Activated T-cell treated with anti-CD3 and anti-CD28 coated beads, Interleukin-2, amount 50 U/mL, for 24 hours (primary cell): ENCODE data around the gene ALPG.
"Not testable (repeated sequence)": the region's sequence is repeated elsewhere in the genome, so short reads cannot be mapped to it uniquely, and the experiment has no call there.

ENCODE experiments used
- DNase-seq: peaks from one replicate; pipeline ENCODE4 v3.0.0-alpha.2; 2020
- H3K27ac Mint-ChIP-seq: 2 replicates; pipeline ENCODE4 v1.8.0; 2020; ENCODE audit warnings: mild to moderate bottlenecking, mixed read lengths
- H3K27me3 Mint-ChIP-seq: 2 replicates; pipeline ENCODE4 v1.8.0; 2020; ENCODE audit warnings: mixed read lengths
- H3K36me3 Mint-ChIP-seq: 2 replicates; pipeline ENCODE4 v1.8.0; 2020; ENCODE audit warnings: low read depth, mixed read lengths
- H3K4me1 Mint-ChIP-seq: 2 replicates; pipeline ENCODE4 v1.8.0; 2020; ENCODE audit warnings: low read depth, mixed read lengths
- H3K4me3 Mint-ChIP-seq: 2 replicates; pipeline ENCODE4 v1.8.0; 2020; ENCODE audit warnings: mild to moderate bottlenecking, moderate library complexity, mixed read lengths
- H3K9me3 Mint-ChIP-seq: 2 replicates; pipeline ENCODE4 v1.8.0; 2020; ENCODE audit warnings: mixed read lengths

Gene ALPG

GRCh38 chr2:232406556-232407310, at the start of gene ALPG:
Gene ALPG, plus strand, starts transcription at chr2:232406844. Its CDS starts 51 bp downstream, at chr2:232406895.
- H3K27ac Mint-ChIP-seq = no peak within 1 kb of the TSS
- H3K36me3 Mint-ChIP-seq = no peaks in the 10 kb centered on the region
- H3K9me3 Mint-ChIP-seq = no peaks in the 10 kb centered on the region
- H3K4me1 Mint-ChIP-seq = no peaks in the 10 kb centered on the region
- H3K27me3 Mint-ChIP-seq = peaks cover 17% of the 10 kb centered on the region
- H3K4me3 Mint-ChIP-seq = no peak within 1 kb of the TSS
- no peak for DNase-seq

GRCh38 chr2:232361646-232362045, 45.0 kb upstream of the ALPG start:
- peak; percentile 1 for DNase-seq
- Mint-ChIP-seq H3K27me3 (peaks cover 3% of the 10 kb centered on the region), H3K36me3 (no peaks in the 10 kb centered on the region), H3K4me3 (no peak overlapping the region), H3K4me1 (peaks cover 22% of the 10 kb centered on the region), H3K9me3 (no peaks in the 10 kb centered on the region), H3K27ac (no peak overlapping the region)

- Mint-ChIP-seq H3K9me3 (no peaks in the 10 kb centered on the region), H3K36me3 (no peaks in the 10 kb centered on the region), H3K4me3 (no peak overlapping the region), H3K4me1 (peaks cover 22% of the 10 kb centered on the region), H3K27me3 (no peaks in the 10 kb centered on the region), H3K27ac (no peak overlapping the region)
- DNase-seq = peak; percentile 27
Observed at GRCh38 chr2:232362174-232362900, 44.3 kb upstream of the ALPG start.

DNA sequence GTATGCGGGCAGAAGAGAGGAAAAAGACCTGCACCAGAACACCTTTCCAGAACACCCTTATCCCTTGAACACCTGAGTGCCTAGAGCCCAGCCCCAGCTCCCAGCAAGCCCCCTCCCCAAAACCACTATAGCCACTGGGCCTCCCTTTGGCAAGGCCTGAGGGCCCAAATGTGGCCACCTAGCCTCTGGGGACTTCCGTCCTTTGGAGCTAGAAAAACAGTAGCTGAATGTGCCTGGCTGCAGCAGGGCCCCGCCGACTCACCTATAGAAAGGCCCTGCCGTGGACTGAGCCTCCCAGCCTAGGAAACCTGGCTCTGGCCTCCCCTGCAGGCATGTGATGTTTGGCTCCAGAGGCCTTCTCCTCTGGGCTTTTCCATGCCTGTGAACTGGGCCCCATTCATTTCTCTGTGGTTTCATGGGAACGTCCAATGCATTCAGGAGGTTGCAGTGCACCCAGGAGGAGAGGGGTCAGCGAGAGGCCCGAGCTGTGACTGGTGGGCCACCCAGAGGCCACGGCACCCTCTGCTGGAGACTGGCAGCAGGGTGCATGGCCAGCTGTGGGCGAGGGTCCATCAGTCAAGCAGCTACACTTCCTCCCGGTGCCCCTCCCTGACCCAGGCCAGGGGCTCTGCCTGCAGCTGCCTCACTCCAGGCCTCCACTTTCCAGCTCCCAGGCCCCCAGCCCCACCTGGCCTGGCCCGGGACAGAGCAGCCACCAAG, 43.4 kb upstream of the ALPG start:
- not testable (repeated sequence) for H3K9me3 Mint-ChIP-seq, H3K27me3 Mint-ChIP-seq, H3K36me3 Mint-ChIP-seq
- peak; percentile 28 for DNase-seq
- peaks cover 22% of the 10 kb centered on the region for H3K4me1 Mint-ChIP-seq
- H3K27ac Mint-ChIP-seq = peak overlapping the region; percentile 82
- peak overlapping the region; percentile 74 for H3K4me3 Mint-ChIP-seq

DNA sequence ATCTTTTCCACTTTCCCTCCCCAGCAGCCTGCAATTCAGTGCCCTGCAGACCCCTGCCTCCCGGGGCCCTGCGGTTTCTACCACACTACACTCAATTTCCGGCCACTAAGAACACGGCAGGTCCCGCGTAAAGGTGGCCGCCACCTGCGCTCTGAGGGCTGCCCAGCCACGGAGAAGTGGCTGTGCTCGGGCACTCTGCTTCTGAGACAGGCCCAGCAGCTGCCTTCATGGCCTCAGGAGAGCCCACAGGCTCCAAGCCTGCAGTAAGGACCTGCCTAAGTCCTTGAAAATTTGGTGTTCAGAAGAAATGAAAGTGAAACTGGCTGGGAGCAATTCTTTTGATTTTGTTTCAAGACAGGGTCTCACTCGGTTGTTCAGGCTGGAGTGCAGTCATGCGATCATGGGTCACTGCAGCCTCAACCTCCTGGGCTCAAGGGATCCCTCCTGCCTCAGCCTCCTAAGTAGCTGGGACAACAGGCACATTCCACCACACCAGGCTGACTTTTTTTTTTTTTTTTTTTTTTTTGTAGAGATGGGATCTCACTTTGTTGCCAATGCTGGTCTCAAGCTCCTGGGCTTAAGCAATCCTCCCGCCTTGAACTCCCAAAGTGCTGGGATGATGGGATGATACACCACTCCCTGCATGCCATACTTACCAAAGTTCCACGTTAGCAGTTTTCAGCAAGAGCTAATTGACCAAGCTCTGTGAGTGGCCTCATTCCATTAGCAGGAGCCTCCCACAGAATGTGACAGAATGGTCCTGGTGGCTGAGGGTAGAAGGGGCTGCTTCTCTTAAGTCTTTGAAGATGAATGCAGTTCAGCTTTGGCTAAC, 42.6 kb upstream of the ALPG start:
- H3K4me3 Mint-ChIP-seq = peak overlapping the region; percentile 74
- peak; percentile 47 for DNase-seq
- no peaks in the 10 kb centered on the region for H3K27me3 Mint-ChIP-seq
- peak overlapping the region; percentile 82 for H3K27ac Mint-ChIP-seq
- H3K4me1 Mint-ChIP-seq = peaks cover 22% of the 10 kb centered on the region
- no peaks in the 10 kb centered on the region for H3K36me3 Mint-ChIP-seq
- H3K9me3 Mint-ChIP-seq = no peaks in the 10 kb centered on the region

GRCh38 chr2:232364806-232365594, 41.6 kb upstream of the ALPG start:
- not testable (repeated sequence) for H3K36me3 Mint-ChIP-seq, DNase-seq, H3K4me3 Mint-ChIP-seq, H3K27ac Mint-ChIP-seq, H3K27me3 Mint-ChIP-seq, H3K9me3 Mint-ChIP-seq
- peaks cover 22% of the 10 kb centered on the region for H3K4me1 Mint-ChIP-seq

DNA sequence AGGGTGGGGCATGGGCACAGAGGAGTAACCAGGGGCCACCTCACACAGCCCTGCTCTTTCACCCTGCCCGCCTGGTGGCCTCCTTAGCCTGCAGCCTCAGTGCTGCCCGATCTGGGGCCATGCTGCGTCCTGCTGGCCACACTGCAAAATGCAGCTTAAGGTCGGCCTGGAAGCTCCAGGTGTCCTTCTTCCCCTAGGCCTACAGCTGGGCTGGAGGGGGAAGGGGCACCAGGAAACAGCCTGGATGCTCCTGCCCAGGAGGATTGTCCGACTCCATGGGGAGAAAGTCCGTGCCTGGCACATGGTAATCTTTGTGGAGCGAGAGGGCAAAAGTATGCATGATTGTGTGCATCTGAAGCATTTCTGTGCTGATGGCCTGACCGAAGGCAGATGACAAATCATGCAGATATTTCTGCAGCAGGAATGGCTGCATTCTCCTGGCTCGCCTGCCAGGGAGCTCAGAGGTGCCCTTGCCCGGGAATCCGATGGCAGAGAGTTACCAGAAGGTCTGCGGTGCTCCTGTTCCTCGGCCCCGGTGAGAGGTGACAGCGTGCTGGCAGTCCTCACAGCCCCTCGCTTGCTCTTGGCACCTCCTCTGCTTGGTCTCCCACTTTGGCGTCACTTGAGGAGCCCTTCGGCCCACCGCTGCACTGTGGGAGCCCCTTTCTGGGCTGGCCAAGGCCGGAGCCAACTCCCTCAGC, 40.9 kb upstream of the ALPG start:
- H3K27me3 Mint-ChIP-seq = no peaks in the 10 kb centered on the region

DNA sequence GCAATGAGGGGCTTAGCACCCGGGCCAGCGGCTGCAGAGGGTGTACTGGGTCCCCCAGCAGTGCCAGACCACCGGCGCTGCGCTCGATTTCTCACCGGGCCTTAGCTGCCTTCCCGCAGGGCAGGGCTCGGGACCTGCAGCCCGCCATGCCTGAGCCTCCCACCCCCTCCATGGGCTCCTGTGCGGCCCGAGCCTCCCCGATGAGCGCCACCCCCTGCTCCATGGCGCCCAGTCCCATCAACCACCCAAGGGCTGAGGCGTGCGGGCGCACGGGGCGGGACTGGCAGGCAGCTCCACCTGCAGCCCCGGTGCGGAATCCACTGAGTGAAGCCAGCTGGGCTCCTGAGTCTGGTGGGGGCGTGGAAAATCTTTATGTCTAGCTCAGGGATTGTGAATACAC, 40.2 kb upstream of the ALPG start:
- H3K4me3 Mint-ChIP-seq, DNase-seq, H3K9me3 Mint-ChIP-seq, H3K27me3 Mint-ChIP-seq, H3K36me3 Mint-ChIP-seq, H3K27ac Mint-ChIP-seq: not testable (repeated sequence)
- H3K4me1 Mint-ChIP-seq = peaks cover 22% of the 10 kb centered on the region

More for the DNA sequence above, 40.9 kb upstream of the ALPG start:
- H3K4me1 Mint-ChIP-seq = peaks cover 22% of the 10 kb centered on the region
- H3K36me3 Mint-ChIP-seq = no peaks in the 10 kb centered on the region
- H3K4me3 Mint-ChIP-seq = no peak overlapping the region
- peak; percentile 35 for DNase-seq
- H3K27ac Mint-ChIP-seq = no peak overlapping the region
- no peaks in the 10 kb centered on the region for H3K9me3 Mint-ChIP-seq

GRCh38 chr2:232367016-232367415, 39.6 kb upstream of the ALPG start:
- Mint-ChIP-seq H3K36me3 (no peaks in the 10 kb centered on the region), H3K27me3 (no peaks in the 10 kb centered on the region), H3K9me3 (no peaks in the 10 kb centered on the region), H3K4me1 (peaks cover 22% of the 10 kb centered on the region), H3K4me3 (no peak overlapping the region), H3K27ac (no peak overlapping the region)
- DNase-seq = no peak

GRCh38 chr2:232367591-232368233, 38.9 kb upstream of the ALPG start:
- DNase-seq = no peak
- Mint-ChIP-seq H3K4me3 (no peak overlapping the region), H3K9me3 (no peaks in the 10 kb centered on the region), H3K4me1 (peaks cover 18% of the 10 kb centered on the region), H3K27ac (no peak overlapping the region), H3K27me3 (no peaks in the 10 kb centered on the region), H3K36me3 (no peaks in the 10 kb centered on the region)

GRCh38 chr2:232368311-232368731, 38.3 kb upstream of the ALPG start:
- Mint-ChIP-seq H3K36me3 (no peaks in the 10 kb centered on the region), H3K27ac (no peak overlapping the region), H3K27me3 (no peaks in the 10 kb centered on the region), H3K4me3 (no peak overlapping the region), H3K4me1 (peaks cover 14% of the 10 kb centered on the region), H3K9me3 (no peaks in the 10 kb centered on the region)
- no peak for DNase-seq

DNA sequence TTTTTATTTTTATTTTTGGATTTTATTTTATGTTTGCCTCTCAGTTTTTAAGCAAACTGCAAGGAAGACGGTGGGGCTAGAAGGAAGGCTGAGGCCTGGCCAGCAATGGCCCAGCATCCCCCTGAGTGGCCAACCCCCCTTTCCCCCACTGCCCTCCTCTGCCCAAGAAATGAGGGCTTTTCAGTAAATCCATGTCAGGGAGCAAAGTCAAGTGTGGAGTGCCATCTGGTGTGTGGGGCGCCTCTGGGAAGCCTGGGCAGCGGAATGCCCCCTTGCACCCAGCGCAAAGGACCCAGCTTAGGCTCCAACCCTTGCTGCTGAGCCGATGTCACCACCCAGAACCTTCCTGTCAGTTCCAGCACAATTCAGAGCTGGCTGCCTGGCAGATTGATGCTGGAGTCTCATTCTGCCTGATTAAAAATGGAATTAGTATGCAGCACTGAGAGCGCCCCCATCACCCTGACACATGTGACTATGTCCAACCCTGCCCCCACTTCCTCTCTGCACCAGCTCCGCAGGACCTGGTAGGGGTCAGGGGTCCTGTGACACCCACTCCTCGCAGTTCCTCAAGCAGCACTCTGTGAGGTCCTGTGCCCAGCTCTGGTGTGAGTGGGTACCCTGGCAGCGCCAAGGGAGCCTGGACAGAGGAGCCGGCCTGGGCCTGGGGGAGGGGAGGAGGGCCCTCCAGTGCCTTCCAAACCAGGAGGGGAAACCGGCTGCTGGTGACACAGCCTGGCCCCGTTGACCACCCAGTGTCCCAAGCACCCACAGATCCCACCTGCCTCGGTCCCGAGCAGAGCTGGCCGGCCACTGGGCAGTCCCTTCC, 37.3 kb upstream of the ALPG start:
- no peak for DNase-seq
- Mint-ChIP-seq H3K36me3 (no peaks in the 10 kb centered on the region), H3K27ac (no peak overlapping the region), H3K4me1 (peaks cover 4% of the 10 kb centered on the region), H3K4me3 (no peak overlapping the region), H3K27me3 (no peaks in the 10 kb centered on the region), H3K9me3 (no peaks in the 10 kb centered on the region)
